Measurements from ENCODE around the gene EPHA5. TPM values are rescaled to one million over a fixed set of nuclear protein-coding genes. Genes with fewer than 3 reads are reported as not detected.

The EPHA5 gene
- total RNA-seq, 2 experiments from 2014 or later, result not detected

DNA sequence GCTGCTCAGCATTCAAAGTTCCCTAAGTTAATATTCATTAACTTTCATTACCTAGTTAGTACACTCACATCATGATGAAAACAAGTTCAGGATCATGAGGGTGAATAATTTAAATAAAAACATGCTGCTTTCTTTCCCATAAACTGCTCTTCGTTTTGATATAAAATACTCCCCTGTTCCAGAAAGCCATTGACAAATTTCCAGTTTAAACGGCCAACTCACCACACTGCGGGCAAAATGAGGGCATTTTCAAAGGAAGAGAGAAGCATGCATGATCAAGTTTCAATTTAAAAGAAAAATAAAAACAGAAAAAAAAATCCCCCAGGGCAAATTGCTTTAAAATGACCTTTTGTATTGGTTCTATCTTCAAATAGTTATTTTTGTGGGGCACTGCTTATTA lies 69.6 kb downstream of the EPHA5 start:
- ChIA-PET POLR2A (no interaction called here), CTCF (no interaction called here)
- intact Hi-C loops (cut with micrococcal nuclease), result no loop called here
- Mint-ChIP-seq H3K4me3 (no peak overlapping the region), H3K27ac (no peak overlapping the region), H3K9me3 (peaks cover 11% of the 10 kb centered on the region), H3K4me1 (ENCODE audit: low read depth) (no peaks in the 10 kb centered on the region), H3K36me3 (no peaks in the 10 kb centered on the region), H3K27me3 (no peaks in the 10 kb centered on the region)
- DNase-seq, result no peak

DNA sequence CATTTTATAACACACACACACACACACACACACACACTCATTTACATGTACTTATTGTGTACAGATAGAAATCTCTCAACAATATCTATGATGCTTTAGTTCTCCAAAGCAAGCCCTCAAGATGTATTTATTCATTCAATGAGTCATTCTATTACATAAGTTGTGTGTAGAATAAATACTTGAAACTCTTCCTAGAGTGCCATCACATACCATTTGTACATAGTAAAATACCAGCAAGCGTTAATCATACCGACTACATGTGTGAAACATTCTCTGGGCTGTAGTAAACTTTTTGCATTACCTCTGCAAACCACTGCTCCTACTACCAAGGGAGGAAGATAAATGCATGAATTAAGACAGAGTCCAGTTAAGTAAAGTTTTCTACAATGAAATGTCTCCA lies 70.9 kb downstream of the EPHA5 start:
- no peaks in the 10 kb centered on the region for H3K27me3 Mint-ChIP-seq
- intact Hi-C loops (cut with micrococcal nuclease), result no loop called here
- H3K27ac Mint-ChIP-seq, result no peak overlapping the region
- POLR2A ChIA-PET, result no interaction called here
- no peak overlapping the region for H3K4me3 Mint-ChIP-seq
- peaks cover 11% of the 10 kb centered on the region for H3K9me3 Mint-ChIP-seq
- DNase-seq, result no peak
- CTCF ChIA-PET, result no interaction called here
- H3K4me1 Mint-ChIP-seq (ENCODE audit: low read depth), result no peaks in the 10 kb centered on the region
- no peaks in the 10 kb centered on the region for H3K36me3 Mint-ChIP-seq

DNA sequence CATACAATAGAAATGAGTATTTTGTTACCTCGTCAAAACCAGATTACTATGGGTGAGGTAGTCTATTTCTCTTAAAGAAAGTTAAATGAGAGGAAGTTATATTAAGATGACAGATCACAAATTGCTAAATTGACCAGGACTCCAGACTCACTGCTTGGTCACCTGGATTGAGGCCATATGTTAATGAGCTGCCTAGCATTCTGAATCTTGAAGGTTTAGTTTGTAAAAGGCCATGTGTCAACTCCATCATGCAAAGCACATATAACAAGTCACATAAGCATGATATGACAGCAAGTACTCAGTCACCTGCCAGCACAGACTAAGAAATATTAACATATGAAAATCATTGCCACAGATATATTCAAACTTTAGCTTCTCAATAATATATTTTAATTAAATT lies 72.6 kb downstream of the EPHA5 start:
- Mint-ChIP-seq H3K27me3 (no peaks in the 10 kb centered on the region), H3K36me3 (no peaks in the 10 kb centered on the region), H3K27ac (no peak overlapping the region), H3K4me1 (ENCODE audit: low read depth) (no peaks in the 10 kb centered on the region), H3K4me3 (no peak overlapping the region), H3K9me3 (peaks cover 12% of the 10 kb centered on the region)
- CTCF ChIA-PET, result no interaction called here
- DNase-seq, result no peak
- POLR2A ChIA-PET, result no interaction called here
- intact Hi-C loops (cut with micrococcal nuclease), result no loop called here

DNA sequence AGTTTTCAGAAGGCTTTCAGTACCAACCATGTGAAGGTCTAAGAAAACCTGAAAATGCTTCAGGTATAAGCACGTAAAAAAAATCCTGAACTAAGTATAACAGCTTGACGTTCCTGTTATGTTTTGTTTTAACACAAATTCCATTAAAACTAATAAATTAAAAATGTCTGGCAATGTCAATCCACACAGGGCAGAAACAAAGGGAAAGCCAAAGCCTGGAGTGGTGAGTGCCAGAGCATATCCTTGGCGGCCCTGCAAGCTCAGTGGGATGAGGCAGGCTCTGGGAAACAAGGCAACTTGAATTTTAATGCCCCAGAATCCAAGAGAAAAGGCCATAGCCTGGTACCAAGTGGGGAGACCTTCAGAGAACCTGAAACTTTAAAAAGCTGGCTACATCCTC lies 78.2 kb downstream of the EPHA5 start:
- Mint-ChIP-seq H3K9me3 (peaks cover 11% of the 10 kb centered on the region), H3K27me3 (no peaks in the 10 kb centered on the region), H3K4me3 (no peak overlapping the region), H3K4me1 (ENCODE audit: low read depth) (no peaks in the 10 kb centered on the region), H3K27ac (no peak overlapping the region), H3K36me3 (no peaks in the 10 kb centered on the region)
- ChIA-PET CTCF (no interaction called here), POLR2A (no interaction called here)
- intact Hi-C loops (cut with micrococcal nuclease), result no loop called here
- DNase-seq, result no peak

DNA sequence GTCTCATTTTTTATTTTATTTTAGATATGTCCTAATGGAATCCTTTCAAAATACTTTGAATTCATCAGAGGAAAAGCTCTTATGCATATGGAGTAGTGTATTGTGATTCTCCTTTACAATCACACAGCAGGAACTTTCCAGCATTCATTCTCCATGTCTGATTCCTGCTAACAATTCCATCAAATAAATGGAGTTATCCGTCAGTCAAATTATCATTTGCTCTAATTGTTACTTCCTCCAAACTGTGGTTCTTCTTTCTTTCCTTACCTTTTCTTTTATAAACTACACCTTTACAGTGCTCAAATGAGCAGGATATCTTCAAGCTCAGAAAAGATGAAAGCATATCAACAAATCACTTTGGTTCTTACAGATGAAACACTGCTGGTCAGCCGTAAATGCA lies 80.4 kb downstream of the EPHA5 start:
- H3K36me3 Mint-ChIP-seq, result no peaks in the 10 kb centered on the region
- no peaks in the 10 kb centered on the region for H3K4me1 Mint-ChIP-seq (ENCODE audit: low read depth)
- intact Hi-C loops (cut with micrococcal nuclease), result no loop called here
- H3K27me3 Mint-ChIP-seq, result no peaks in the 10 kb centered on the region
- ChIA-PET POLR2A (no interaction called here), CTCF (no interaction called here)
- peaks cover 5% of the 10 kb centered on the region for H3K9me3 Mint-ChIP-seq
- no peak overlapping the region for H3K27ac Mint-ChIP-seq
- no peak overlapping the region for H3K4me3 Mint-ChIP-seq
- no peak for DNase-seq

DNA sequence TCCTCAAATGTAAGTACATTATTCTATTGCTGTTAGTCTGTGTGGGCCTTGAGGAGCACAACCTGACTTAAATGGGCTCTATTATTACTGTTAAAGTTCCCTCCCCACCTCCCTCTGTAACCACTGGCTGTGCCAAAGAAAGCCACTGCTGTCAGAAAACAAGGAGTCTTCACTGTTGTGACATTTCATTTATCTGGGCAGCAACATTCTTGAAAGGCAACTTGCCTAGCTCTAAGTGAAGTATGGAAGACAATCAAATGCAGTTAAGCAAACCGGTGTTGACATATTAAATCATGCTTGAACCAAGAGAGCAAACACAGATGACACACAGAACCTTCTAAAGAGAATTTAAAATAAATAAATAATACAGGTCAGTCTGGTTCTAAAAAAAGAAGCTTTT lies 81.0 kb downstream of the EPHA5 start:
- CTCF ChIA-PET, result no interaction called here
- H3K9me3 Mint-ChIP-seq, result peaks cover 7% of the 10 kb centered on the region
- intact Hi-C loops (cut with micrococcal nuclease), result no loop called here
- H3K27ac Mint-ChIP-seq, result no peak overlapping the region
- POLR2A ChIA-PET, result no interaction called here
- no peaks in the 10 kb centered on the region for H3K27me3 Mint-ChIP-seq
- no peak overlapping the region for H3K4me3 Mint-ChIP-seq
- DNase-seq, result no peak
- no peaks in the 10 kb centered on the region for H3K4me1 Mint-ChIP-seq (ENCODE audit: low read depth)
- H3K36me3 Mint-ChIP-seq, result no peaks in the 10 kb centered on the region

DNA sequence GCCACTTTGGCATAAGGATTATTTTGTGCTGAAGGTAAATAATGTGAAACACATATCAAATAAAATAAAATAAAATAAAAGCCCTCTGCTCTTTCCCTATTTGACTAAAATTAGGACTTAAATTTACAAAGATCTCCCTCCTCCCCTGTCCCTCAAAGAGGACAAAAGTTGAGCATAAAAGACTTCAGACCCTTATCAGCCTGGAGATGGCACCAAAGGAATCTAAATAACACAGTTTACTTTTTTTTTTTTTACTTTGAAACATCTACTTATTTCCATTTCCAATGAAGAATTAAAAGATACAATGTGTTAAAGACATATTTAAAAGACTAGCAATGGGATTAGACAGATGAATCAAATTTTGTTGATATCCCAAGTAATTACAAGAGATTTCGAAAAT lies 89.7 kb downstream of the EPHA5 start:
- Mint-ChIP-seq H3K4me3 (no peak overlapping the region), H3K9me3 (peaks cover 5% of the 10 kb centered on the region), H3K27me3 (no peaks in the 10 kb centered on the region), H3K27ac (no peak overlapping the region), H3K4me1 (ENCODE audit: low read depth) (no peaks in the 10 kb centered on the region), H3K36me3 (no peaks in the 10 kb centered on the region)
- ChIA-PET POLR2A (no interaction called here), CTCF (no interaction called here)
- DNase-seq, result no peak
- intact Hi-C loops (cut with micrococcal nuclease), result no loop called here

DNA sequence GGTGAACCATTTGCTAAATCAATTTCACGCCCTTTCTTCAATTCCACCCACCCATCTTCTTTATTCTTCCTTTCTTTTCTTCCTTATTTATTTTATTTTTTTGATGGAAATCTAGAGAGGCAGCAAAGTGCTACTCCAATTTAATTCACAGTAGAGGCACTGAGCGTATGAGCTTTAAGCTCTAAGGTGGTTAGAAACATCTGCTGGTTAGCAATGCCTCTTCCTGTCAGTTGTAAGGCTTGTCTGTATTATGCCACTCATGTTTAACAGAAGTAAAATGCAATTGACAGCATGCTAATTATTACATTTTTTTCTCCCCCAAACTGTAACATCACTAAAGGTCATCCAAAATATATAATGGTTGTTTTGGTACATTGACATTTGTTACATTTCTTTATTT lies 103.8 kb downstream of the EPHA5 start:
- Mint-ChIP-seq H3K27ac (no peak overlapping the region), H3K4me1 (ENCODE audit: low read depth) (no peaks in the 10 kb centered on the region), H3K27me3 (no peaks in the 10 kb centered on the region), H3K36me3 (no peaks in the 10 kb centered on the region), H3K4me3 (no peak overlapping the region), H3K9me3 (no peaks in the 10 kb centered on the region)
- intact Hi-C loops (cut with micrococcal nuclease), result no loop called here
- POLR2A ChIA-PET, result no interaction called here
- CTCF ChIA-PET, result no interaction called here
- DNase-seq, result no peak

DNA sequence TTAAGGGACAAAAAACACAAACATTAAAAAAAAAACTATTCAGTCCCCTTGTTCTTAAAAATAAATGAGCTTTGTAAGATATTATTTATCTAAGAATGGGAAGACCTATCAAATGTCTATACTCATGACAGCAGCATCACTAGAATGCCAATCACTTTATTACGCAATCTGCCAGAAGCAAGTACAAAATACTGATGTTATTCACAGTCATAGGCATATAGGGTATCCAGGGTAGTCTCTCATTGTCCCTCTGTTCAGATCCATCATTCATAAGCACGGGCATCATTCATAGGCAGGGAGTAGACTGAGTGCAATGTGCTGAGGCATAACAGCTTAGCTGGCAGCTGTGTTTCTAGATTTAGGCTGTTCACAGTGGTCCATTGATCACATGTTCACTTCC lies 109.1 kb downstream of the EPHA5 start:
- no peaks in the 10 kb centered on the region for H3K36me3 Mint-ChIP-seq
- intact Hi-C loops (cut with micrococcal nuclease), result no loop called here
- H3K27me3 Mint-ChIP-seq, result no peaks in the 10 kb centered on the region
- no peak for DNase-seq
- H3K4me3 Mint-ChIP-seq, result no peak overlapping the region
- no peaks in the 10 kb centered on the region for H3K9me3 Mint-ChIP-seq
- H3K4me1 Mint-ChIP-seq (ENCODE audit: low read depth), result no peaks in the 10 kb centered on the region
- POLR2A ChIA-PET, result no interaction called here
- CTCF ChIA-PET, result no interaction called here
- no peak overlapping the region for H3K27ac Mint-ChIP-seq

DNA sequence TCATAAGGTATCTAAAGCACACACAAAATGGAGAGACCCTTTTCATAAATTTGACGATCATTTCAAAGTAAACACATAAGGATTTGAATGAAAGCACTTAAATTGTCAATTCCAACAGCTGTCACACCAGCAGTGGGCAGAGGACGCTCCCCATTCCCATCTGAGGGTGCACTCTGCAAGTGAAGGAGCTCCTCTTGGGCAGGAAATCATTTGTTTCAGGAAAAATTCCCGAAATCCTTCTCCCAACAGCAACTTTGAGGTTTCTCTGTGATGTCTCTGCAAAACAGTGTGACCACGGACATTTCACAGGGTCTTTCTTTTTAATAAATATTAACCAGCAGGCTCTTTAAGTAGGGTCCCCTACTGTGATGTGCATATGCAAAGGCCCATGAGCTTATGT lies 111.0 kb downstream of the EPHA5 start:
- Mint-ChIP-seq H3K4me1 (ENCODE audit: low read depth) (no peaks in the 10 kb centered on the region), H3K4me3 (no peak overlapping the region), H3K27me3 (no peaks in the 10 kb centered on the region), H3K9me3 (no peaks in the 10 kb centered on the region), H3K27ac (no peak overlapping the region), H3K36me3 (no peaks in the 10 kb centered on the region)
- ChIA-PET CTCF (no interaction called here), POLR2A (no interaction called here)
- intact Hi-C loops (cut with micrococcal nuclease), result no loop called here
- no peak for DNase-seq

DNA sequence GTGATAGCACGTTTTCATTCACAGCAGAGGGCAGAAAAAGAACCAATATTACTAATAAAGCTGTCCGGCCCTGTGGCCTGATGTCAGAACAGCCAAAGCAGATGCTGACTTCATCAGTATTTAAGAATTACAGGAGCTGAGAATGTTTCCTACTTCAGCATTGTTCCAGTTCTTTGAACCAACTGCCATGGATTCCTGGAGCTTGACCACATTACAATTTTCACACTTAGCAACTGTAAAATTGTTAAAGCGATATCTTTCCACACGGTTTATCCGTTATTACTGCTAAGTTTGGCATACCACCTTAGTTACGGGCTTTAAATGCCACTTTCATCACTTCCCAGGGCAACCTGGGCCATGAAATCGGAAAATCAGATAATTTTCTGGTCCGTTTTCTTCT lies 118.2 kb downstream of the EPHA5 start:
- no peak for DNase-seq
- ChIA-PET POLR2A (no interaction called here), CTCF (no interaction called here)
- Mint-ChIP-seq H3K4me3 (no peak overlapping the region), H3K36me3 (no peaks in the 10 kb centered on the region), H3K27ac (no peak overlapping the region), H3K27me3 (no peaks in the 10 kb centered on the region), H3K4me1 (ENCODE audit: low read depth) (no peaks in the 10 kb centered on the region), H3K9me3 (peaks cover 2% of the 10 kb centered on the region)
- intact Hi-C loops (cut with micrococcal nuclease), result no loop called here

DNA sequence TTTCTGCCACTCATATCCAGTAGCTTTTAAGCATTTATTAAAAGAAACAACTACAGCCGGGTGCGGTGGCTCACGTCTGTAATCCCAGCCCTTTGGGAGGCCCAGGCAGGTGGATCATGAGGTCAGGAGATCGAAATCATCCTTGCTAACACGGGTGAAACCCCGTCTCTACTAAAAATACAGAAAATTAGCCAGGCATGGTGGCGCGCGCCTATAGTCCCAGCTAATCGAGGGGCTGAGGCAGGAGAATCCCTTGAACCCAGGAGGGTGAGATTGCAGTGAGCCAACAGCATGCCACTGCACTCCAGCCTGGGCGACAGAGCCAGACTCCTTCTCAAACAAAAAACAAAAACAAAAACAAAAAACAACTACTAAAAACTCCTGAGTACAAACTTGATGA lies 119.8 kb downstream of the EPHA5 start:
- H3K36me3 Mint-ChIP-seq, result no peaks in the 10 kb centered on the region
- no peaks in the 10 kb centered on the region for H3K27me3 Mint-ChIP-seq
- no peaks in the 10 kb centered on the region for H3K4me1 Mint-ChIP-seq (ENCODE audit: low read depth)
- POLR2A ChIA-PET, result no interaction called here
- H3K9me3 Mint-ChIP-seq, result peaks cover 3% of the 10 kb centered on the region
- H3K27ac Mint-ChIP-seq, result no peak overlapping the region
- CTCF ChIA-PET, result no interaction called here
- H3K4me3 Mint-ChIP-seq, result no peak overlapping the region
- intact Hi-C loops (cut with micrococcal nuclease), result no loop called here
- no peak for DNase-seq

DNA sequence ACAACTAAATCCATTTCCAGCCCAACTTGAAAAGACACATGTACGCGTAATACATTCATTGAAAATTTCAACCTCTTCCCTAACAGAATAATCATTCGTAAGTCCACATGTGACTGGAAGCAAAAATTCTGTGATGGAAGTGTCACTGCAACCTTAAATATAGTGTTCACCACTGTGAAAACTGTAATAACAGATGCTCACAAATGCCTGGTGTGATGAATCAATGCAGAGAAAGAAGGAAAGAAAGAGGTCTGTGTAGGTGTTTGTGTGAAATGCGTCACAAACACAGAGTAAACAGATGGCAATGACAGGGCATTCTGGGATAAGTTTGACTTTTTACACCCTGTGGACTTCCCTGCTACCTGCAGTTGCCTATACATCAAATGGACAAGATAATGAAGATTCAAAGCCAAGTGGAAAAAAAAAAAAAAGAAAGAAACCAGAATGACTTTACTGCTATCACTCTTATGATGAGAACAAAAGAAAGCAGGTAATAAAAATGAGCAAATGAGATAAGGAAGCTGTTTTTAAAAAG lies 123.3 kb downstream of the EPHA5 start:
- intact Hi-C loops (cut with micrococcal nuclease), result no loop called here
- H3K36me3 Mint-ChIP-seq, result no peaks in the 10 kb centered on the region
- no peaks in the 10 kb centered on the region for H3K4me1 Mint-ChIP-seq (ENCODE audit: low read depth)
- POLR2A ChIA-PET, result no interaction called here
- H3K27me3 Mint-ChIP-seq, result no peaks in the 10 kb centered on the region
- no peak overlapping the region for H3K4me3 Mint-ChIP-seq
- no peak for DNase-seq
- H3K9me3 Mint-ChIP-seq, result peaks cover 22% of the 10 kb centered on the region
- CTCF ChIA-PET, result no interaction called here
- no peak overlapping the region for H3K27ac Mint-ChIP-seq

DNA sequence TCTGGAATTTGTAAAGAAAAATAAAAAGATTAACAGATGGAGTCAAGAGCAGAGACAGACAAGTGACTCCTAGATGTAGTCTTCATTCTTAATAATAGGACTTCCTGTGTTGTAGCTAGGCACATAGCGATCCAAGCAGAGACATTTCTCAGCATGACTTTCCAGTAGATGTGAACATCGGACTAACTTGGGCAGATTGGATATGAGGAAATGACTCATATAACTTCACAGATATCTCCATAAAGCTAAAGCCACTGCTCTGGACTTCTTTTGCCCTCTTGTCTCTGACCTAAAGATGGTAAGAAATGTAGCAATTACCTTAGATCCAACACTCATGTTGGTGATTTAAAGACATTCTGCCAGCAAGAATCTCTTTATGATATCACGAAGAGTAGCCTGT lies 131.7 kb downstream of the EPHA5 start:
- Mint-ChIP-seq H3K27me3 (no peaks in the 10 kb centered on the region), H3K9me3 (peaks cover 16% of the 10 kb centered on the region), H3K4me3 (no peak overlapping the region), H3K4me1 (ENCODE audit: low read depth) (no peaks in the 10 kb centered on the region), H3K36me3 (no peaks in the 10 kb centered on the region), H3K27ac (no peak overlapping the region)
- intact Hi-C loops (cut with micrococcal nuclease), result no loop called here
- ChIA-PET CTCF (no interaction called here), POLR2A (no interaction called here)
- no peak for DNase-seq
